Measurements from ENCODE around the gene METTL24. TPM values are rescaled to one million over a fixed set of nuclear protein-coding genes. Genes with fewer than 3 reads are reported as not detected.
"Not testable (repeated sequence)": the region's sequence is repeated elsewhere in the genome, so short reads cannot be mapped to it uniquely, and the experiment has no call there.

The METTL24 gene
- total and polyA plus RNA-seq, 2 donors (not counting 1 experiment from before 2014, with no cell fraction given), result 0.18 to 2.6 TPM

GRCh38 chr6:110246900-110247546 lies 111.1 kb downstream of the METTL24 start:
- Histone ChIP-seq H3K27ac (ENCODE audit: insufficient read depth, low read length) (no peak overlapping the region), H2AFZ (ENCODE audit: low read length) (no peak overlapping the region), H3K9me3 (ENCODE audit: control insufficient read depth, insufficient read depth, low read depth, low read length) (no peaks in the 10 kb centered on the region), H3K79me2 (ENCODE audit: control insufficient read depth, insufficient read depth, low read length) (no peaks in the 10 kb centered on the region), H3K27me3 (ENCODE audit: control insufficient read depth, insufficient read depth, low read length) (no peaks in the 10 kb centered on the region), H3K36me3 (ENCODE audit: control insufficient read depth, insufficient read depth, low read length) (no peaks in the 10 kb centered on the region), H3K4me2 (ENCODE audit: extremely low read depth, insufficient read depth, low read length) (no peak overlapping the region), H3K4me1 (ENCODE audit: control insufficient read depth, extremely low read depth, insufficient read depth, low read length) (no peaks in the 10 kb centered on the region), H3K4me3 (replicated peaks in 1 of 4; ENCODE audit: control extremely low read depth in 1 of 4, insufficient read depth in 1 of 4, low read depth in 3 of 4, low read length in 4 of 4) (no peak overlapping the region), H4K20me1 (ENCODE audit: control insufficient read depth, extremely low read depth, insufficient read depth, low read length) (no peaks in the 10 kb centered on the region), H3K9ac (ENCODE audit: insufficient read depth, low read length) (no peak overlapping the region)
- no peak for TF ChIP-seq EZH2 (IDR thresholded peaks at IDR 0.05; ENCODE audit: low read length, missing control alignments)
- TF ChIP-seq CTCF (conservative IDR thresholded peaks at IDR 0.05 in 1 of 2, IDR thresholded peaks at IDR 0.05 in 1 of 2; ENCODE audit: low read depth in 1 of 2, low read length in 2 of 2), result no peak
- DNase-seq (ENCODE audit: low read depth in 2 of 2), result no peak

- Histone ChIP-seq H3K9ac (ENCODE audit: insufficient read depth, low read length) (no peak overlapping the region), H3K27ac (ENCODE audit: insufficient read depth, low read length) (no peak overlapping the region), H3K27me3 (ENCODE audit: control insufficient read depth, insufficient read depth, low read length) (no peaks in the 10 kb centered on the region), H4K20me1 (ENCODE audit: control insufficient read depth, extremely low read depth, insufficient read depth, low read length) (no peaks in the 10 kb centered on the region), H3K4me3 (replicated peaks in 1 of 4; ENCODE audit: control extremely low read depth in 1 of 4, insufficient read depth in 1 of 4, low read depth in 3 of 4, low read length in 4 of 4) (no peak overlapping the region), H2AFZ (ENCODE audit: low read length) (no peak overlapping the region), H3K4me1 (ENCODE audit: control insufficient read depth, extremely low read depth, insufficient read depth, low read length) (no peaks in the 10 kb centered on the region), H3K9me3 (ENCODE audit: control insufficient read depth, insufficient read depth, low read depth, low read length) (no peaks in the 10 kb centered on the region), H3K4me2 (ENCODE audit: extremely low read depth, insufficient read depth, low read length) (no peak overlapping the region), H3K79me2 (ENCODE audit: control insufficient read depth, insufficient read depth, low read length) (no peaks in the 10 kb centered on the region), H3K36me3 (ENCODE audit: control insufficient read depth, insufficient read depth, low read length) (no peaks in the 10 kb centered on the region)
- TF ChIP-seq CTCF (conservative IDR thresholded peaks at IDR 0.05 in 1 of 2, IDR thresholded peaks at IDR 0.05 in 1 of 2; ENCODE audit: low read depth in 1 of 2, low read length in 2 of 2) (no peak), EZH2 (IDR thresholded peaks at IDR 0.05; ENCODE audit: low read length, missing control alignments) (no peak)
- no peak for DNase-seq (ENCODE audit: low read depth in 2 of 2)
These were observed 111.8 kb downstream of the METTL24 start for GRCh38 chr6:110246378-110246777.

GRCh38 chr6:110244621-110245020 lies 113.5 kb downstream of the METTL24 start:
- not testable (repeated sequence) for H3K9me3 ChIP-seq (ENCODE audit: control insufficient read depth, insufficient read depth, low read depth, low read length); H3K9ac ChIP-seq (ENCODE audit: insufficient read depth, low read length); H2AFZ ChIP-seq (ENCODE audit: low read length); H3K4me1 ChIP-seq (ENCODE audit: control insufficient read depth, extremely low read depth, insufficient read depth, low read length); H4K20me1 ChIP-seq (ENCODE audit: control insufficient read depth, extremely low read depth, insufficient read depth, low read length); H3K27me3 ChIP-seq (ENCODE audit: control insufficient read depth, insufficient read depth, low read length); H3K4me2 ChIP-seq (ENCODE audit: extremely low read depth, insufficient read depth, low read length); H3K4me3 ChIP-seq (replicated peaks in 1 of 4; ENCODE audit: control extremely low read depth in 1 of 4, insufficient read depth in 1 of 4, low read depth in 3 of 4, low read length in 4 of 4); H3K27ac ChIP-seq (ENCODE audit: insufficient read depth, low read length); H3K36me3 ChIP-seq (ENCODE audit: control insufficient read depth, insufficient read depth, low read length); H3K79me2 ChIP-seq (ENCODE audit: control insufficient read depth, insufficient read depth, low read length)
- peak in 1 of 2 donors; percentile 18 for DNase-seq (ENCODE audit: low read depth in 2 of 2)

All from fibroblast of lung (primary cell).